GM12875 (cell line): ENCODE results near the gene BIRC7.
A peak's percentile ranks its signal among the peaks of the same experiment; 100 is the strongest.

Experiments used
- H3K4me3 ChIP-seq: one replicate; pipeline ENCODE4 v1.5.1; 2011; ENCODE audit warnings: low read depth, low read length, control low read depth
- CTCF ChIP-seq: IDR thresholded peaks from 2 replicates; pipeline ENCODE4 v1.5.1; 2011; ENCODE audit warnings: low read depth, mild to moderate bottlenecking, control low read depth, inconsistent platforms, low read length, moderate library complexity, borderline replicate concordance; ENCODE audit not compliant: insufficient read depth

BIRC7 gene

GRCh38 chr20:63208346-63208909 lies 27.3 kb upstream of the BIRC7 start:
- H3K4me3 ChIP-seq: no peak overlapping the region
- no peak for TF ChIP-seq CTCF

- H3K4me3 ChIP-seq: no peak overlapping the region
- TF ChIP-seq CTCF: no peak
Measured at GRCh38 chr20:63210011-63210605, 25.6 kb upstream of the BIRC7 start.

GRCh38 chr20:63212393-63212730 lies 23.3 kb upstream of the BIRC7 start:
- H3K4me3 ChIP-seq: no peak overlapping the region

GRCh38 chr20:63212792-63213191 lies 22.9 kb upstream of the BIRC7 start:
- TF ChIP-seq CTCF: no peak
- no peak overlapping the region for H3K4me3 ChIP-seq

More at GRCh38 chr20:63212393-63212730, 23.3 kb upstream of the BIRC7 start:
- TF ChIP-seq CTCF: no peak

GRCh38 chr20:63214514-63214913 lies 21.2 kb upstream of the BIRC7 start:
- TF ChIP-seq CTCF: no peak
- peak overlapping the region; percentile 45 for H3K4me3 ChIP-seq

GRCh38 chr20:63215101-63216040 lies 20.3 kb upstream of the BIRC7 start:
- TF ChIP-seq CTCF: peak; percentile 35; the same call in 1 of the 2 replicates
- H3K4me3 ChIP-seq: peak overlapping the region; percentile 45
